ENCODE measurements around the gene HEATR1.
"Not testable (repeated sequence)": the region's sequence is repeated elsewhere in the genome, so short reads cannot be mapped to it uniquely, and the experiment has no call there.

HEATR1 gene

GRCh38 chr1:236590553-236591150, 13.7 kb downstream of the HEATR1 start:
- DNase-seq, result no peak

GRCh38 chr1:236589531-236589930, 14.8 kb downstream of the HEATR1 start:
- DNase-seq, result no peak

- DNase-seq, result no peak
Measured at GRCh38 chr1:236581528-236581927, 22.8 kb downstream of the HEATR1 start.

GRCh38 chr1:236580404-236580803, 23.9 kb downstream of the HEATR1 start:
- DNase-seq, result not testable (repeated sequence)

- DNase-seq, result no peak
Measured at GRCh38 chr1:236578661-236579060, 25.7 kb downstream of the HEATR1 start.

GRCh38 chr1:236577041-236577440, 27.3 kb downstream of the HEATR1 start:
- DNase-seq, result not testable (repeated sequence)

- no peak for DNase-seq
Measured at GRCh38 chr1:236576004-236576403, 28.3 kb downstream of the HEATR1 start.

GRCh38 chr1:236575523-236575922, 28.8 kb downstream of the HEATR1 start:
- no peak for DNase-seq

- DNase-seq, result peak; percentile 59
Measured at GRCh38 chr1:236568285-236568894, 35.9 kb downstream of the HEATR1 start.

- no peak for DNase-seq
Measured at GRCh38 chr1:236565530-236565929, 38.8 kb downstream of the HEATR1 start.

- DNase-seq, result no peak
Measured at GRCh38 chr1:236561976-236562375, 42.3 kb downstream of the HEATR1 start.

- DNase-seq, result no peak
Measured at GRCh38 chr1:236560213-236560771, 44.0 kb downstream of the HEATR1 start.

GRCh38 chr1:236558846-236559245, 45.5 kb downstream of the HEATR1 start:
- DNase-seq, result no peak

GRCh38 chr1:236558081-236558480, 46.2 kb downstream of the HEATR1 start:
- no peak for DNase-seq

GRCh38 chr1:236556606-236557005, 47.7 kb downstream of the HEATR1 start:
- no peak for DNase-seq

- DNase-seq, result no peak
Measured at GRCh38 chr1:236553370-236553769, 50.9 kb downstream of the HEATR1 start.

GRCh38 chr1:236552901-236553300, 51.4 kb downstream of the HEATR1 start:
- DNase-seq, result no peak

GRCh38 chr1:236552096-236552495, 52.2 kb downstream of the HEATR1 start:
- DNase-seq, result peak; percentile 6

GRCh38 chr1:236550961-236551851, 53.1 kb downstream of the HEATR1 start:
- DNase-seq, result peak; percentile 77

- DNase-seq, result no peak
Measured at GRCh38 chr1:236548452-236548851, 55.9 kb downstream of the HEATR1 start.

GRCh38 chr1:236545621-236546169, 58.6 kb downstream of the HEATR1 start:
- DNase-seq, result no peak

GRCh38 chr1:236543065-236543669, 61.1 kb downstream of the HEATR1 start:
- DNase-seq, result no peak

GRCh38 chr1:236541710-236542109, 62.6 kb downstream of the HEATR1 start:
- no peak for DNase-seq

All from hematopoietic multipotent progenitor cell treated with erythropoietin and hydrocortisone succinate and interleukin-3 and kit ligand, for 8 days (in vitro differentiated cells).